Neural crest cell (in vitro differentiated cells): ENCODE measurements around the gene PAOX. TPM values are rescaled to one million over a fixed set of nuclear protein-coding genes. Genes with fewer than 3 reads are reported as not detected.
"Not testable (repeated sequence)": the region's sequence is repeated elsewhere in the genome, so short reads cannot be mapped to it uniquely, and the experiment has no call there.

ENCODE experiments used
- DNase-seq: peaks from one replicate; pipeline ENCODE4 v3.0.0; 2021; ENCODE audit warnings: low read depth, mixed read lengths, low spot score
- H3K27ac Mint-ChIP-seq: one replicate; pipeline ENCODE4 v1.8.0; 2021; ENCODE audit warnings: mild to moderate bottlenecking, mixed read lengths; ENCODE audit not compliant: unreplicated experiment
- H3K27me3 Mint-ChIP-seq: 2 replicates; pipeline ENCODE4 v1.8.0; 2021; ENCODE audit warnings: low read depth, mild to moderate bottlenecking, mixed read lengths
- H3K36me3 Mint-ChIP-seq: 2 replicates; pipeline ENCODE4 v1.8.0; 2021; ENCODE audit warnings: low read depth, mild to moderate bottlenecking, mixed read lengths
- H3K4me1 Mint-ChIP-seq: 2 replicates; pipeline ENCODE4 v1.8.0; 2021; ENCODE audit warnings: mixed read lengths
- H3K4me3 Mint-ChIP-seq: one replicate; pipeline ENCODE4 v1.8.0; 2021; ENCODE audit warnings: mild to moderate bottlenecking, mixed read lengths
- H3K9me3 Mint-ChIP-seq: 2 replicates; pipeline ENCODE4 v1.8.0; 2021; ENCODE audit warnings: mixed read lengths
- total RNA-seq: library from RNA; stranded (reverse); gene quantifications from 2 replicates; pipeline ENCODE4 v1.2.1, GENCODE V29; 2021
- TF ChIP-seq, protein P1 (sequence below): fragments of 200-600 bp; sonication (generic); conservative IDR thresholded peaks from 2 replicates; pipeline ENCODE4 v1.5.0; 2021; ENCODE audit warnings: antibody characterized with exemption, mild to moderate bottlenecking

PAOX gene
- total RNA-seq, 1 donor from 2014 or later: 9.7 TPM

DNA sequence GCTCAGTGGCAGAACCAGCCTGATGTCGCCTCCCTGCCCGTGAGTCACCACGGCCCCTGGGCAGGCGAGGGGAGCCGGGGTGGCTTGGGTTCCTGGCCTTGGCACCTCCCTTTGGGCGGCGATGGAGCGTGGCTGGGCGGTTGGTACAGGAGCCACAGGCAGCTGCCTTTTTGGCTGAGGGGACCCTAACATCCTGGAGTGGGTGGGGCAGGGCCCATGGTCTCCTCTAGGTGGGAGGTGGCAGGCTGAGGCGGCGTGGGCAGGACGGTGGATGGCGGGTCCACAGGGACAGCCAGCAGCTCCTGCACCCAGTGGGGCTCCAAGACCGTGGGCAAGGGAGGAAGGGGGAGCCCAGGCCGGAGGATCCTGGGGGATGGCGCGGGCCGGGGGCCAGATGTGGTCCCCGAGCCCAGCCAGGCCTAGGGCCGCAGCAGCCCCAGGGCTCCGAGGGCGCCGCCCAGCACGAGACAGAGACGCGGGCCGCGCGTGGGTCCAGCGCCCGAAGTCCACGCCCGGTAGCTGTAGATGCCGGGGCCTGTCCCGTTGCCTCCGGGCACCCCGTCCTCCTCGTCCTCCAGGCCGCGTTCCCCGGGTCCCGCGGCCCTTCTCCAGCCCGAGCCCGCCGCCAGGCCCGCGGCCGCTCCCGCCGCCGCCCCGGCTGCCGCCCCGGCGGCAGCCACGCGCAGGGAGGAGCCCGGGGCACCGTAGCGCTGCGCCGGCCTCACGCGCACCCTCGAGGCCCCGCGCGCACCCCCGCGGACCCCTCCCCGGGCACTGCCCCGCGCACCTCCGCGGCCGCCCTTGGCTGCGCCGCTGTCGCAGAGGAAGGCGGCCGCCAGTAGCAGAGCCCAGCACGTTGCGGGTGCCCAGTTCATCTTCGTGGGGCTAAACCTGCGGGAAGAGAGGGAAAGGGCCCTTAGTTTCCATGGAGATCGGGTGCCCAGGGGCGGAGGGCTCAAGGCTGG is 44.0 kb downstream of the PAOX start:
- peaks cover 5% of the 10 kb centered on the region for H3K36me3 Mint-ChIP-seq
- no peaks in the 10 kb centered on the region for H3K4me1 Mint-ChIP-seq
- peaks cover 27% of the 10 kb centered on the region for H3K27me3 Mint-ChIP-seq
- no peaks in the 10 kb centered on the region for H3K9me3 Mint-ChIP-seq
- H3K27ac Mint-ChIP-seq: no peak overlapping the region
- DNase-seq: no peak
- TF ChIP-seq, protein P1, sequence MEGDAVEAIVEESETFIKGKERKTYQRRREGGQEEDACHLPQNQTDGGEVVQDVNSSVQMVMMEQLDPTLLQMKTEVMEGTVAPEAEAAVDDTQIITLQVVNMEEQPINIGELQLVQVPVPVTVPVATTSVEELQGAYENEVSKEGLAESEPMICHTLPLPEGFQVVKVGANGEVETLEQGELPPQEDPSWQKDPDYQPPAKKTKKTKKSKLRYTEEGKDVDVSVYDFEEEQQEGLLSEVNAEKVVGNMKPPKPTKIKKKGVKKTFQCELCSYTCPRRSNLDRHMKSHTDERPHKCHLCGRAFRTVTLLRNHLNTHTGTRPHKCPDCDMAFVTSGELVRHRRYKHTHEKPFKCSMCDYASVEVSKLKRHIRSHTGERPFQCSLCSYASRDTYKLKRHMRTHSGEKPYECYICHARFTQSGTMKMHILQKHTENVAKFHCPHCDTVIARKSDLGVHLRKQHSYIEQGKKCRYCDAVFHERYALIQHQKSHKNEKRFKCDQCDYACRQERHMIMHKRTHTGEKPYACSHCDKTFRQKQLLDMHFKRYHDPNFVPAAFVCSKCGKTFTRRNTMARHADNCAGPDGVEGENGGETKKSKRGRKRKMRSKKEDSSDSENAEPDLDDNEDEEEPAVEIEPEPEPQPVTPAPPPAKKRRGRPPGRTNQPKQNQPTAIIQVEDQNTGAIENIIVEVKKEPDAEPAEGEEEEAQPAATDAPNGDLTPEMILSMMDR: no peak
- peak overlapping the region; percentile 47 for H3K4me3 Mint-ChIP-seq

DNA sequence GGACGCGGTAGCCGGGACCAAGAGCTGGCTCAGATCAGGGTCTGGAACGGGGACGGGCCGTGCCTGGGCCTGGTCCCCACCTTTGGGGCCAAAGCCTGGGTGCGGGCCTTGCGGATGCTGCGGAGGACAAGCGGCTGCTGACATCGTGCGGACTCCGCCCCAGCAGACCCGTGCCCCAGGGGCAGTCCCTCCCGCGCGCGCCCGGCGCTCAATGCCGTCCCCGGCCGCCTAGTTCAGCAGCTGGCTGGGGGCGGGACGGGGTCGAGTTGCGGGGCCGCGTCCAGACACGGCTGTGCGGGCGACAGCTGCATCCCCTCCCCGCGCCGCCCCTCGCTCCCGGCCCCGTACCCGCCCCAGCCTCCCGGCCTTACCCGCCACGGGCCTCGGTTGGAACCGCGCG is 45.0 kb downstream of the PAOX start:
- H3K36me3 Mint-ChIP-seq, DNase-seq, H3K27ac Mint-ChIP-seq, H3K4me3 Mint-ChIP-seq, H3K9me3 Mint-ChIP-seq, H3K4me1 Mint-ChIP-seq: not testable (repeated sequence)
- H3K27me3 Mint-ChIP-seq: peaks cover 27% of the 10 kb centered on the region

GRCh38 chr10:133424601-133425000 is 45.5 kb downstream of the PAOX start, which contains the start of gene SPRN:
Gene SPRN (minus strand): TSS chr10:133424625. CDS start chr10:133423681, 944 bp downstream.
- H3K27me3 Mint-ChIP-seq: peaks cover 31% of the 10 kb centered on the region
- H3K27ac Mint-ChIP-seq, H3K4me1 Mint-ChIP-seq, H3K4me3 Mint-ChIP-seq, H3K36me3 Mint-ChIP-seq, DNase-seq, H3K9me3 Mint-ChIP-seq: not testable (repeated sequence)

- H3K27me3 Mint-ChIP-seq, H3K4me1 Mint-ChIP-seq, DNase-seq, H3K36me3 Mint-ChIP-seq, H3K27ac Mint-ChIP-seq, H3K9me3 Mint-ChIP-seq: not testable (repeated sequence)
- peak overlapping the region; percentile 59 for H3K4me3 Mint-ChIP-seq
These were observed 50.5 kb downstream of the PAOX start for GRCh38 chr10:133429571-133429970.

DNA sequence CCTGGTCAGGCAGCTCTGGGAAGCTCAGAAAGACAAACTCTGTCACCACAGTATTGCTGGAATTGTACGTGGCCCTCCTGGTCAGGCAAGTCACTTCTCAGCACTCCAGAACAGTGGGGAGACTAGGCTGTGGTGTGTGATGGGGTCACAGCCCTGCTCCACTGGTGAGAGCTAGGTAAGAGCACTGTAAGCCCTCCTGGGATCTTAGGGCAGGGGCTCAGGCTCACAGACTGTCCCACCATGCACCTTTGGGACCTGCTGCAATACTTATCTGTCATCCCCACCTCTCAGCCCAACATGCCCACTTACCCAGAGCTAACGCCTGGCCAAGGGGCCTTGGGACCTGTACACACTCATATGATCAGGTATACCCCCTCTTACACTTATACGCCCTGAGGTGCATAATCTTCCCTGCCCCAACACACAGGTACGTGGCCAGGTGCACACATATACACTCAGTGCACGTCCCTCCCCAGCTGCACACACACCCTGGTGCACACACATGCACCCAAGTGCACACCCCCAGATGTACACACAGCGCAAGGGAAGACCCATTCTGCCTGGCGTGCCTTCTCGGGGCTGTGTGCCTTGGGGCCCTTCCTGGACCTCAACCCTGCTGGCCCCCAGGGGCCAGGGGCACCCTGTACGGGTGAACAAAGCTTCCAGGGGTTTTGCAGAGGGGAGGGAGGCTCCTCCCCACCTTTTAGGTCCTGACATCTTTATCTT is 53.0 kb downstream of the PAOX start:
- DNase-seq, H3K27ac Mint-ChIP-seq, H3K9me3 Mint-ChIP-seq, H3K4me3 Mint-ChIP-seq, H3K36me3 Mint-ChIP-seq, H3K27me3 Mint-ChIP-seq, H3K4me1 Mint-ChIP-seq: not testable (repeated sequence)

DNA sequence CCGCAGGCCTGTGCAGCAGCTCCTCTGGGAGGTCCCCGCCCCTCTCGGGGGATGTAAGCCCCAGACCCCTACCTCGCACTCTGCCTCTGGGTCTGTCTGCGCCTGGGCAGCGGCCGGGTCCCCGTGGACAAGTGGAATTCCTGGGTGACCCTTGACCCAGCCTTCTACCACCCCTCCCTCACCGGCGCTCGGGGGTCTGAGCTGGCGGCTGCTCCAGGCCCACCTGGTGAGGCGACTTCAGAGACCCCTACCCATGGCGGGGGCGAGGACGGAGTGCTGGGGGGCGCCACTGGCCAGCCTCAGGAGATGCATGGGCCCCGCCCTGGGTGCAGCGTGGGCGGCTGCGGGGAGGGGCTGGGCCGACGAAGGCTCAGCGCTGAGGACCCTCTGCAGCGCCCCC is 53.7 kb downstream of the PAOX start:
- DNase-seq, H3K36me3 Mint-ChIP-seq, H3K27me3 Mint-ChIP-seq, H3K4me3 Mint-ChIP-seq, H3K4me1 Mint-ChIP-seq, H3K27ac Mint-ChIP-seq, H3K9me3 Mint-ChIP-seq: not testable (repeated sequence)

DNA sequence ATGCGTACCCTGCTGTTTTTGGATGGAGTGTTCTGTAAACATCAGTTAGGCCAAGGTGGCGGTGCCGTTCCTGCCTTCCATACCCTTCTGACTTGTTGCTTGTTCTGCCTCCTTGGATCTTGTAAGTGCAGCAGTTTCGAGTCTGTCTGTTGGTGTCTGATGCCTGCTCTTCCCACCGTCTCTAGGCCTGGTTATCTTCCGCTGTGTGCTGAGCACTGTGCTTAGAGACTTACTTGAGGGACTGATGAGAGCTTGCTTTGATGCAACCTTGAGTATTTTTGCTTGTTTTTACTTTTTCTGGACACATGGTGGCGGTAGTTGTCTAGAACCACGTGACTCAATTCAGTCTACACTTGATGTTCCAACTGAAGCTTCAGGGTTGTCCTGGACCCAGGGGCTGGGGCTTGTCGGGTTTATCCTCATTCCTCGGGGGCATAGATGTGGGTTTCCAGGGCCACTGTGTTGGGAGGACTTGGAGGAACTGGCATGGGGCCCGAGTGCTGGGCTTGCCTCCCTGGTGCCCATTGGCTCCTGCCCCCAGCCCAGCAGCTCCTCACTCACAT is 59.7 kb downstream of the PAOX start:
- TF ChIP-seq, protein P1: no peak
- no peak for DNase-seq
- H3K9me3 Mint-ChIP-seq: peaks cover 15% of the 10 kb centered on the region
- no peaks in the 10 kb centered on the region for H3K4me1 Mint-ChIP-seq
- H3K4me3 Mint-ChIP-seq: no peak overlapping the region
- peaks cover 11% of the 10 kb centered on the region for H3K36me3 Mint-ChIP-seq
- no peaks in the 10 kb centered on the region for H3K27me3 Mint-ChIP-seq
- H3K27ac Mint-ChIP-seq: no peak overlapping the region
